H9 (cell line): ENCODE results near the gene TRAK1. TPM values are rescaled to one million over a fixed set of nuclear protein-coding genes. Genes with fewer than 3 reads are reported as not detected.

ENCODE experiments used
- DNase-seq: peaks from one replicate; pipeline ENCODE4 v3.0.0-alpha.2; 2017
- H2AFZ ChIP-seq: one replicate; pipeline ENCODE4 v1.6.1; 2013; ENCODE audit warnings: mild to moderate bottlenecking, low read length, control low read depth, moderate library complexity
- H2AK5ac ChIP-seq: 2 replicates; pipeline ENCODE4 v1.6.1; 2013; ENCODE audit warnings: low read length, control low read depth, mixed read lengths; ENCODE audit not compliant: insufficient read length
- H2BK120ac ChIP-seq: one replicate; pipeline ENCODE4 v1.6.1; 2013; ENCODE audit warnings: low read depth, mild to moderate bottlenecking, low read length, control low read depth, inconsistent platforms; ENCODE audit not compliant: poor library complexity, severe bottlenecking
- H2BK12ac ChIP-seq: 2 replicates; pipeline ENCODE4 v1.6.1; 2013; ENCODE audit warnings: low read length, control low read depth, mixed read lengths, low read depth; ENCODE audit not compliant: insufficient read length
- H2BK15ac ChIP-seq: 2 replicates; pipeline ENCODE4 v1.6.1; 2013; ENCODE audit warnings: low read depth, low read length, control low read depth
- H2BK20ac ChIP-seq: one replicate; pipeline ENCODE4 v1.6.1; 2013; ENCODE audit warnings: low read depth, mild to moderate bottlenecking, low read length, control low read depth, inconsistent platforms; ENCODE audit not compliant: poor library complexity, severe bottlenecking
- H2BK5ac ChIP-seq: 2 replicates; pipeline ENCODE4 v1.6.1; 2013; ENCODE audit warnings: low read length, control low read depth, mixed read lengths; ENCODE audit not compliant: insufficient read length
- H3K14ac ChIP-seq: 2 replicates; pipeline ENCODE4 v1.6.1; 2013; ENCODE audit warnings: low read length, control low read depth; ENCODE audit not compliant: insufficient read depth
- H3K18ac ChIP-seq: 2 replicates; pipeline ENCODE4 v1.6.1; 2013; ENCODE audit warnings: low read depth, mild to moderate bottlenecking, mixed read lengths, low read length, control low read depth; ENCODE audit not compliant: insufficient read length
- H3K23ac ChIP-seq: 2 replicates; pipeline ENCODE4 v1.6.1; 2013; ENCODE audit warnings: low read length, control low read depth, mixed read lengths, low read depth; ENCODE audit not compliant: insufficient read length
- H3K23me2 ChIP-seq: 2 replicates; pipeline ENCODE4 v1.6.1; 2013; ENCODE audit warnings: low read depth, mild to moderate bottlenecking, mixed read lengths, low read length, control low read depth; ENCODE audit not compliant: insufficient read length, poor library complexity, severe bottlenecking
- H3K27ac ChIP-seq: 2 replicates; pipeline ENCODE4 v1.5.1; 2013; ENCODE audit warnings: low read length, control low read depth, mixed read lengths, low read depth; ENCODE audit not compliant: insufficient read length
- H3K27me3 ChIP-seq: 2 replicates; pipeline ENCODE4 v1.6.1; 2013; ENCODE audit warnings: low read length, control low read depth, inconsistent platforms; ENCODE audit not compliant: insufficient read depth
- H3K4ac ChIP-seq: 2 replicates; pipeline ENCODE4 v1.6.1; 2013; ENCODE audit warnings: low read depth, mild to moderate bottlenecking, control low read depth, inconsistent platforms, low read length, moderate library complexity
- H3K4me1 ChIP-seq: 2 replicates; pipeline ENCODE4 v1.6.1; 2013; ENCODE audit warnings: low read length, control low read depth, inconsistent platforms; ENCODE audit not compliant: insufficient read depth
- H3K4me2 ChIP-seq: 2 replicates; pipeline ENCODE4 v1.6.1; 2013; ENCODE audit warnings: low read length, control low read depth, mixed read lengths; ENCODE audit not compliant: insufficient read length, insufficient read depth
- H3K56ac ChIP-seq: 2 replicates; pipeline ENCODE4 v1.6.1; 2013; ENCODE audit warnings: low read depth, mild to moderate bottlenecking, mixed read lengths, low read length, control low read depth; ENCODE audit not compliant: insufficient read length
- H3K79me1 ChIP-seq: 2 replicates; pipeline ENCODE4 v1.6.1; 2013; ENCODE audit warnings: low read depth, mild to moderate bottlenecking, moderate library complexity, low read length, control low read depth, inconsistent platforms; ENCODE audit not compliant: insufficient read depth, poor library complexity, severe bottlenecking
- H3K79me2 ChIP-seq: 2 replicates; pipeline ENCODE4 v1.6.1; 2013; ENCODE audit warnings: low read length, control low read depth, inconsistent platforms; ENCODE audit not compliant: insufficient read depth
- H3K9ac ChIP-seq: 2 replicates; pipeline ENCODE4 v1.6.1; 2013; ENCODE audit warnings: low read length, control low read depth, mixed read lengths; ENCODE audit not compliant: insufficient read length; ENCODE audit errors: extremely low read depth
- H3K9me3 ChIP-seq: one replicate; pipeline ENCODE4 v1.6.1; 2013; ENCODE audit warnings: low read depth, low read length, inconsistent platforms; ENCODE audit not compliant: control insufficient read depth
- H3T11ph ChIP-seq: one replicate; pipeline ENCODE4 v1.6.1; 2013; ENCODE audit warnings: mild to moderate bottlenecking, low read length, control low read depth, inconsistent platforms
- H4K20me1 ChIP-seq: one replicate; pipeline ENCODE4 v1.6.1; 2013; ENCODE audit not compliant: control insufficient read depth, insufficient read length, insufficient read depth
- H4K5ac ChIP-seq: 2 replicates; pipeline ENCODE4 v1.6.1; 2013; ENCODE audit warnings: low read depth, mild to moderate bottlenecking, mixed read lengths, low read length, control low read depth; ENCODE audit not compliant: insufficient read length
- H4K8ac ChIP-seq: replicated peaks from 2 replicates; pipeline ENCODE4 v1.6.1; 2013; ENCODE audit warnings: low read length, control low read depth, mixed read lengths, low read depth; ENCODE audit not compliant: insufficient read length
- H4K91ac ChIP-seq: 2 replicates; pipeline ENCODE4 v1.6.1; 2013; ENCODE audit warnings: low read depth, mild to moderate bottlenecking, moderate library complexity, mixed read lengths, low read length, control low read depth; ENCODE audit not compliant: insufficient read length
- H3K27ac Mint-ChIP-seq, 3 experiments: 2 replicates in 2 of 3; 3 replicates in 1 of 3; pipeline ENCODE4 v1.8.0; 2020 to 2021; ENCODE audit warnings: mixed read lengths in 3 of 3, mild to moderate bottlenecking in 1 of 3, moderate library complexity in 1 of 3
- H3K27me3 Mint-ChIP-seq: 2 replicates; pipeline ENCODE4 v1.8.0; 2021; ENCODE audit warnings: low read depth, mild to moderate bottlenecking, moderate library complexity, mixed read lengths
- H3K36me3 Mint-ChIP-seq, 3 experiments: 2 replicates in 2 of 3; 3 replicates in 1 of 3; pipeline ENCODE4 v1.8.0; 2020 to 2021; ENCODE audit warnings: low read depth in 3 of 3, mixed read lengths in 3 of 3; ENCODE audit not compliant: insufficient read depth in 1 of 3
- H3K4me1 Mint-ChIP-seq, 2 experiments: 2 replicates each; pipeline ENCODE4 v1.8.0; 2020; ENCODE audit warnings: mixed read lengths in 2 of 2
- H3K4me3 Mint-ChIP-seq, 2 experiments: 2 replicates in 1 of 2; 3 replicates in 1 of 2; pipeline ENCODE4 v1.8.0; 2020 to 2021; ENCODE audit warnings: mild to moderate bottlenecking in 2 of 2, mixed read lengths in 2 of 2, moderate library complexity in 1 of 2
- H3K9me3 Mint-ChIP-seq, 2 experiments: 2 replicates in 1 of 2; 3 replicates in 1 of 2; pipeline ENCODE4 v1.8.0; 2020; ENCODE audit warnings: mild to moderate bottlenecking in 2 of 2, mixed read lengths in 2 of 2, moderate library complexity in 1 of 2
- WGBS: extraction: QIAGEN DNeasy Blood & Tissue Kit; methylation state at CpG from one replicate; pipeline ENCODE4 v1.1.7; 2013; ENCODE audit warnings: missing lambda C conversion rate, low lambda C conversion rate, mixed read lengths; ENCODE audit not compliant: insufficient read length; ENCODE audit errors: extremely low coverage; 5-methylcytosine and 5-hydroxymethylcytosine counted together
- total RNA-seq: library from RNA; stranded (reverse); gene quantifications from 2 replicates; pipeline ENCODE4 v1.2.1, GENCODE V29; 2021
- TF ChIP-seq, protein P1 (sequence below): fragments of 200-600 bp; sonication (generic); conservative IDR thresholded peaks from 3 replicates; pipeline ENCODE4 v1.8.0; 2021; ENCODE audit warnings: antibody characterized with exemption, mild to moderate bottlenecking

The TRAK1 gene
- total RNA-seq, 1 experiment from 2014 or later, result 34.2 TPM

GRCh38 chr3:42204867-42205599, 113.9 kb downstream of the TRAK1 start:
- no peak overlapping the region for H3K18ac ChIP-seq
- H3K4me2 ChIP-seq, result no peak overlapping the region
- H2AK5ac ChIP-seq, result no peak overlapping the region
- H4K5ac ChIP-seq, result no peak overlapping the region
- no peak overlapping the region for H3K56ac ChIP-seq
- no peak overlapping the region for H2BK5ac ChIP-seq
- no peak overlapping the region for H2BK12ac ChIP-seq
- H3K27me3 Mint-ChIP-seq, result no peaks in the 10 kb centered on the region
- no CpG with 5 or more reads among the region's 2 CpGs for WGBS
- H2BK15ac ChIP-seq, result no peak overlapping the region
- H3K23ac ChIP-seq, result no peak overlapping the region
- no peaks in the 10 kb centered on the region for H4K20me1 ChIP-seq
- H3T11ph ChIP-seq, result no peak overlapping the region
- no peak overlapping the region for H2AFZ ChIP-seq
- DNase-seq, result no peak
- no peaks in the 10 kb centered on the region for H3K27me3 ChIP-seq
- no peak overlapping the region; a peak in 1 of 7 replicates for H3K27ac Mint-ChIP-seq
- H2BK20ac ChIP-seq, result no peak overlapping the region
- H3K4me1 Mint-ChIP-seq, result peaks cover 7 to 9% of the 10 kb centered on the region in 2 experiments
- H3K9me3 ChIP-seq, result no peaks in the 10 kb centered on the region
- no peak overlapping the region for H3K9ac ChIP-seq
- no peaks in the 10 kb centered on the region for H3K9me3 Mint-ChIP-seq
- peaks cover 27 to 52% (median 51%) of the 10 kb centered on the region in 3 experiments; a peak in 6 of 7 replicates for H3K36me3 Mint-ChIP-seq
- no peaks in the 10 kb centered on the region for H3K79me1 ChIP-seq
- H3K4ac ChIP-seq, result no peak overlapping the region
- H3K23me2 ChIP-seq, result no peaks in the 10 kb centered on the region
- H3K4me3 Mint-ChIP-seq, result no peak overlapping the region
- no peak overlapping the region for H3K27ac ChIP-seq
- no peak overlapping the region for H4K91ac ChIP-seq
- H3K4me1 ChIP-seq, result no peaks in the 10 kb centered on the region; the same call in 1 of the 2 replicates
- TF ChIP-seq, protein P1, sequence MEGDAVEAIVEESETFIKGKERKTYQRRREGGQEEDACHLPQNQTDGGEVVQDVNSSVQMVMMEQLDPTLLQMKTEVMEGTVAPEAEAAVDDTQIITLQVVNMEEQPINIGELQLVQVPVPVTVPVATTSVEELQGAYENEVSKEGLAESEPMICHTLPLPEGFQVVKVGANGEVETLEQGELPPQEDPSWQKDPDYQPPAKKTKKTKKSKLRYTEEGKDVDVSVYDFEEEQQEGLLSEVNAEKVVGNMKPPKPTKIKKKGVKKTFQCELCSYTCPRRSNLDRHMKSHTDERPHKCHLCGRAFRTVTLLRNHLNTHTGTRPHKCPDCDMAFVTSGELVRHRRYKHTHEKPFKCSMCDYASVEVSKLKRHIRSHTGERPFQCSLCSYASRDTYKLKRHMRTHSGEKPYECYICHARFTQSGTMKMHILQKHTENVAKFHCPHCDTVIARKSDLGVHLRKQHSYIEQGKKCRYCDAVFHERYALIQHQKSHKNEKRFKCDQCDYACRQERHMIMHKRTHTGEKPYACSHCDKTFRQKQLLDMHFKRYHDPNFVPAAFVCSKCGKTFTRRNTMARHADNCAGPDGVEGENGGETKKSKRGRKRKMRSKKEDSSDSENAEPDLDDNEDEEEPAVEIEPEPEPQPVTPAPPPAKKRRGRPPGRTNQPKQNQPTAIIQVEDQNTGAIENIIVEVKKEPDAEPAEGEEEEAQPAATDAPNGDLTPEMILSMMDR, result no peak
- no peaks in the 10 kb centered on the region for H3K79me2 ChIP-seq
- no peak overlapping the region for H3K14ac ChIP-seq
- no peak overlapping the region for H4K8ac ChIP-seq
- H2BK120ac ChIP-seq, result no peak overlapping the region
